A673 (cell line): Measurements from ENCODE around the gene MDFI. TPM values are rescaled to one million over a fixed set of nuclear protein-coding genes. Genes with fewer than 3 reads are reported as not detected.

Experiments used
- BruUV-seq: library from RNA; stranded (reverse); fragments of 400-500 nt; replicated peaks from 2 replicates; lab custom pipeline; 2021; lab: Mats Ljungman, UMichigan
- CTCF ChIA-PET: fragments of 300-600 bp; sonication (Branson Sonifier 250); formaldehyde crosslinking; loops from one replicate; lab custom pipeline; 2022; ENCODE audit warnings: antibody characterized with exemption; lab: Charles Lee
- POLR2A ChIA-PET: fragments of 300-600 bp; sonication (Branson Sonifier 250); formaldehyde crosslinking; loops from one replicate; lab custom pipeline; 2022; ENCODE audit warnings: antibody characterized with exemption; ENCODE audit not compliant: low non-redundant PET; lab: Charles Lee
- DNase-seq: peaks from one replicate; pipeline ENCODE4 v3.0.0-alpha.2; 2015; ENCODE audit warnings: low spot score
- H3K27ac ChIP-seq: fragments of 200-600 bp; sonication (generic); 2 replicates; pipeline ENCODE4 v1.5.1; 2016; ENCODE audit warnings: mixed run types, low read depth, mild to moderate bottlenecking, mixed read lengths, antibody characterized with exemption, low read length; ENCODE audit not compliant: poor library complexity, severe bottlenecking
- H3K27me3 ChIP-seq: fragments of 200-600 bp; sonication (generic); replicated peaks from 2 replicates; pipeline ENCODE4 v1.6.1; 2017; ENCODE audit warnings: mixed run types, low read depth, mild to moderate bottlenecking, mixed read lengths, antibody characterized with exemption, low read length; ENCODE audit not compliant: insufficient read depth, poor library complexity
- H3K36me3 ChIP-seq: fragments of 200-600 bp; sonication (generic); 2 replicates; pipeline ENCODE4 v1.6.1; 2016; ENCODE audit warnings: mixed run types, mild to moderate bottlenecking, mixed read lengths, antibody characterized with exemption, low read length; ENCODE audit not compliant: insufficient read depth, poor library complexity, severe bottlenecking
- H3K4me1 ChIP-seq: fragments of 200-600 bp; sonication (generic); 2 replicates; pipeline ENCODE4 v1.6.1; 2017; ENCODE audit warnings: mixed run types, mild to moderate bottlenecking, mixed read lengths, antibody characterized with exemption, low read length; ENCODE audit not compliant: insufficient read depth, poor library complexity, severe bottlenecking
- H3K4me3 ChIP-seq: fragments of 200-600 bp; sonication (generic); 2 replicates; pipeline ENCODE4 v1.5.1; 2016; ENCODE audit warnings: low read depth, mixed run types, mild to moderate bottlenecking, mixed read lengths, low read length; ENCODE audit not compliant: poor library complexity, severe bottlenecking
- H3K9me3 ChIP-seq: fragments of 200-600 bp; sonication (generic); 2 replicates; pipeline ENCODE4 v1.6.1; 2016; ENCODE audit warnings: mixed run types, low read depth, mild to moderate bottlenecking, mixed read lengths, antibody characterized with exemption, low read length; ENCODE audit not compliant: poor library complexity, severe bottlenecking
- EZH2 ChIP-seq: fragments of 200-600 bp; sonication (generic); IDR thresholded peaks from 2 replicates; pipeline ENCODE4 v1.6.1; 2017; ENCODE audit warnings: borderline replicate concordance, low read depth, mild to moderate bottlenecking, mixed read lengths, antibody characterized with exemption, low read length; ENCODE audit not compliant: poor library complexity, severe bottlenecking
- intact Hi-C: fragments of 100-400 bp; cut with micrococcal nuclease; formaldehyde crosslinking; loops from one replicate; pipeline ENCODE4 v1.10.0; 2022; ENCODE audit not compliant: unreplicated experiment
- total RNA-seq: library from RNA; stranded (reverse); gene quantifications from 2 replicates; pipeline ENCODE4 v1.2.3, GENCODE V29; 2021
- TF ChIP-seq, protein P1 (sequence below): fragments of 300-800, 200-600 bp; sonication (generic); conservative IDR thresholded peaks from 2 replicates; pipeline ENCODE4 v1.5.1; 2017; ENCODE audit warnings: low read depth, mild to moderate bottlenecking, antibody characterized with exemption, low read length, moderate library complexity, mixed read lengths

MDFI gene
- total RNA-seq, 1 experiment from 2014 or later, result 342 TPM

DNA sequence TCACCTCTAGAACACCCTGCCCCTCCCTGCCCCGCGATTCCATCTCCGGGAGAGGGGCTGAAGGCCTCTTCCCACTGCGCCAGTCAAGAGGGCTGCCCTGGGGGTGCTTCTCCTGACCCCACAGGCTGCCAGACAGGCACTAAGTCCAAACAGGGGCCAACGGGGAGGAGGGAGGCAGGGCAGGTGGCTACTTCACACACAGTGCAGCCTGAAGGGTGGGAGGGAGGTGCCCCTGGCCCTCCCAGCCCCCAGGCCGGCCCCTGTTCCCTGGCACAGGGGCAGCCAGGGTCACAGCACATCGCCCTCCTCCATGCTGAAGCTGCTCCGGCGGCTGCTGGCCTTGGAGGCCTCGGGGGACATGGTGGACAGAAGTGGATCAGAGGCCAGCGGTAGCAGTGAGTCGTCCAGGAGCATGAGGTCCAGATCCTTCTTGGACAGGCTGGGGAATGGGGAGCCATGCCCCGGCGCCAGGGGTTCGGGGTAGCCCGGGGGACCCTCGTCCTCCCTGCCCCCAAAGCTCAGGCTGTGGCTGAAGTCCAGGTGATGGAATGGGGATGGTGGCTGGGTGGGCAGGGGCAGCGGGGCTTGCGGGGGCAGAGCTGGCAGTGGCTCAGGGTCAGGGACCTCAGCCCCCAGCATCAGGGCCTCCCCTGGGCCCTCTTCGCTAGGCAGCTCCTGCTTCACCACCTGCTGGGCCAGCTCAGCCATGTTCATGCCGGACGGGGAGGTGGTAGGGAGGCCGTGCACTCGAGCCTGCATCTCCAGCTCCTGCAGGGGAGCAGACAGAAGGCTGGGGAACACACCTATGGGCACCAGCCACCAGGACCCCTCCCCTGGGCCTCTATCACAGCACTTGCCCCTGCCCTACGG, 46.3 kb downstream of the MDFI start:
- Histone ChIP-seq H3K27ac (no peak overlapping the region), H3K9me3 (no peaks in the 10 kb centered on the region), H3K4me1 (peaks cover 19% of the 10 kb centered on the region), H3K27me3 (no peaks in the 10 kb centered on the region), H3K36me3 (no peaks in the 10 kb centered on the region), H3K4me3 (no peak overlapping the region)
- POLR2A ChIA-PET, result interaction anchor here (0.5 kb wide), 1 partner anchor 355 kb away, joined by 6 read pairs; no protein-coding TSS in a partner anchor
- TF ChIP-seq, protein P1, sequence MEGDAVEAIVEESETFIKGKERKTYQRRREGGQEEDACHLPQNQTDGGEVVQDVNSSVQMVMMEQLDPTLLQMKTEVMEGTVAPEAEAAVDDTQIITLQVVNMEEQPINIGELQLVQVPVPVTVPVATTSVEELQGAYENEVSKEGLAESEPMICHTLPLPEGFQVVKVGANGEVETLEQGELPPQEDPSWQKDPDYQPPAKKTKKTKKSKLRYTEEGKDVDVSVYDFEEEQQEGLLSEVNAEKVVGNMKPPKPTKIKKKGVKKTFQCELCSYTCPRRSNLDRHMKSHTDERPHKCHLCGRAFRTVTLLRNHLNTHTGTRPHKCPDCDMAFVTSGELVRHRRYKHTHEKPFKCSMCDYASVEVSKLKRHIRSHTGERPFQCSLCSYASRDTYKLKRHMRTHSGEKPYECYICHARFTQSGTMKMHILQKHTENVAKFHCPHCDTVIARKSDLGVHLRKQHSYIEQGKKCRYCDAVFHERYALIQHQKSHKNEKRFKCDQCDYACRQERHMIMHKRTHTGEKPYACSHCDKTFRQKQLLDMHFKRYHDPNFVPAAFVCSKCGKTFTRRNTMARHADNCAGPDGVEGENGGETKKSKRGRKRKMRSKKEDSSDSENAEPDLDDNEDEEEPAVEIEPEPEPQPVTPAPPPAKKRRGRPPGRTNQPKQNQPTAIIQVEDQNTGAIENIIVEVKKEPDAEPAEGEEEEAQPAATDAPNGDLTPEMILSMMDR, result no peak
- TF ChIP-seq EZH2, result no peak
- intact Hi-C loops, result loop anchor here (5.0 to 10.0 kb wide), 2 partner anchors 42 to 360 kb away; no protein-coding TSS in a partner anchor
- CTCF ChIA-PET, result interaction anchor here (0.9 to 2.6 kb wide), 8 partner anchors 9 to 321 kb away, joined by 3 to 26 read pairs (median 4); no protein-coding TSS in a partner anchor
- DNase-seq, result no peak
- no TSS peak for BruUV-seq

DNA sequence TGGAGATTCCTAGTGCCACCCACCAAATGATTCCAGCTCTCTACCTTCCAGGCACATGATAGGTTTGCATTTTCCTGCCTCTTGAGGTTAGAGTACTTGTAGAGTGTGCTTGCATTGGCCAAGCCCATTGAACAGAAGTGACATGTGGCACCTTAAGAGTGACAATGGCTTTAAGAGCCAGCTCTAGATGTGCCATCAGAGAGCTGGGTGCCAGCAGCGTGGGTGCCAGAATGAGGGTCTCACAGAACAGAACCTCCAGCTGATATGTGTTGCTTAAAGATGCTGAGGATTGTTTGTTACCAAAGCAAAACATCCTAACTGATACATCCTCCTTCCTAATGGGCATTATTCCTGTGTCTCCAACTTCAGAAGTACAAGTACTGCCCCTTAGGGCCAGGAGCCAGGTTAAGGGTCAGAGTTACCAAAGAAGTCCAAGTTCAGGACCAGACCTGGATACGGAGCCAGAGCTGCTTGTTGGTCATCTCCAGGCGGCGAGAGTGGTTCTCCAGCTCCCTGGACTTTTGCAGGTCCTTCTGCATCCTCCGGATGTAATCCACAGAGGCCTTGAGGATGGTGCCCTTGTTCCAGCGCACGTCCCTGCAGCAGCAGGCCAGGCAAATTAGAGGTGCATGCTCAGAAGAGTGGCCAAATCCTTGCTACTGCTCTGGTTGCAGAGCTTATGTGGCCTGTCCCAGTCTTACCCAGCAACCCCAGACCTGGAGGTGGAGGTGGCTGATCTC, 47.5 kb downstream of the MDFI start:
- POLR2A ChIA-PET, result interaction anchor here (0.5 kb wide), 1 partner anchor 356 kb away, joined by 6 read pairs; no protein-coding TSS in a partner anchor
- intact Hi-C loops, result loop anchor here (10.0 kb wide), 1 partner anchor 359 kb away; no protein-coding TSS in a partner anchor
- H3K27me3 ChIP-seq, result no peaks in the 10 kb centered on the region
- no peak overlapping the region for H3K27ac ChIP-seq
- peaks cover 19% of the 10 kb centered on the region for H3K4me1 ChIP-seq
- DNase-seq, result no peak
- CTCF ChIA-PET, result interaction anchor here (1.8 kb wide), 1 partner anchor 318 kb away, joined by 4 read pairs; no protein-coding TSS in a partner anchor
- no TSS peak for BruUV-seq
- TF ChIP-seq EZH2, result no peak
- TF ChIP-seq, protein P1, result no peak
- no peaks in the 10 kb centered on the region for H3K9me3 ChIP-seq
- H3K36me3 ChIP-seq, result no peaks in the 10 kb centered on the region
- H3K4me3 ChIP-seq, result no peak overlapping the region

DNA sequence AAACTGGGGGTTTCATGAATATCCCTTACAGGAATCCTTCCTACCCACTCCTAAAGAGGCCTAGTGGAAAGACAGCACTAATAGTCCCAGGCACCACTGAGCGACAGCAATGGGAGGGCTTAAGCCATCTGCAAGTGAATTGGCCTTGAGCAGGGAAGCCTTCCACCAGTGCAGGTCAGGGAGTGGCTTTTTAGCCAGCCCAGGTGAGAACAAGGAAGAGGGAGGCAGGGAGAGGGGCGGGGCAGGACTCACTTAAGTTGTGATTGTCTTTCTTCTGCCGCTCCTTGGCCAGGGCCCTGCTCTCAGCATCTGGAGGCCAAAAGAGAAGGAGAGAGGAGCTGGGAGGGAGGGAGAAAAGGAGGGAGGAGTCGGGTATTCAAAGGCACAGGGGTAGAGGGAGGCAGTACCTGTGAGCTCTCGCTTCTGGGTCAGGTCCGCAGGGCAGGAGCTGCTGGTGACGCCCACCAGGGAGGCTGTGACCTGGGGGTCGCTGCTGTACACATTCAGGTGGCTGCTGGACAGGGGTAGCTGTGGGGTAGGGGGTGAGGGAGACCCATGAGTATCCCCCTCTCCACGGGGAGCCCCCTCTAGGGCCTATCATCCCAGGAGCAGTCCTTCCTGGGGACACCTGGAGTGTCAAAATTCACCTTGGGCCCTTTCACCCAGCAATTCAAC, 49.4 kb downstream of the MDFI start:
- POLR2A ChIA-PET, result no interaction called here
- H3K9me3 ChIP-seq, result no peaks in the 10 kb centered on the region
- peaks cover 9% of the 10 kb centered on the region for H3K4me1 ChIP-seq
- no peak for DNase-seq
- CTCF ChIA-PET, result interaction anchor here (0.7 kb wide), 1 partner anchor 320 kb away, joined by 3 read pairs; no protein-coding TSS in a partner anchor
- intact Hi-C loops, result loop anchor here (10.0 kb wide), 1 partner anchor 357 kb away; no protein-coding TSS in a partner anchor
- H3K4me3 ChIP-seq, result no peak overlapping the region
- BruUV-seq, result no TSS peak
- no peak overlapping the region for H3K27ac ChIP-seq
- H3K27me3 ChIP-seq, result no peaks in the 10 kb centered on the region
- TF ChIP-seq EZH2, result no peak
- TF ChIP-seq, protein P1, result no peak
- H3K36me3 ChIP-seq, result no peaks in the 10 kb centered on the region
